GM10248 (cell line): ENCODE data around the gene SYNE1.

ENCODE experiments used
- CTCF ChIA-PET: fragments of 300-600 bp; sonication (Branson Sonifier 250); formaldehyde crosslinking; extraction: SDS; loops from one replicate; lab custom pipeline; 2021; ENCODE audit warnings: antibody characterized with exemption; lab: Yijun Ruan, JAX
- POLR2A ChIA-PET: fragments of 350-650 bp; sonication (Branson Sonifier 250); formaldehyde crosslinking; extraction: SDS; loops from one replicate; lab custom pipeline; 2020; ENCODE audit warnings: antibody characterized with exemption; lab: Yijun Ruan, JAX
- DNase-seq: peaks from one replicate; pipeline ENCODE4 v3.0.0; 2012; ENCODE audit errors: extremely low spot score
- TF ChIP-seq, protein P1 (sequence below): IDR thresholded peaks from 2 replicates; pipeline ENCODE4 v1.5.1; 2012; ENCODE audit warnings: mild to moderate bottlenecking, low read depth; ENCODE audit errors: extremely low read depth, missing control alignments, control extremely low read depth

SYNE1 gene

GRCh38 chr6:152170313-152170701 is 466.9 kb downstream of the SYNE1 start:
- no peak for DNase-seq
- ChIA-PET CTCF (interaction anchor here (0.7 to 1.3 kb wide), 3 partner anchors 9 to 23 kb away, joined by 3 to 4 read pairs (median 4); no protein-coding TSS in a partner anchor), POLR2A (no interaction called here)
- TF ChIP-seq, protein P1, sequence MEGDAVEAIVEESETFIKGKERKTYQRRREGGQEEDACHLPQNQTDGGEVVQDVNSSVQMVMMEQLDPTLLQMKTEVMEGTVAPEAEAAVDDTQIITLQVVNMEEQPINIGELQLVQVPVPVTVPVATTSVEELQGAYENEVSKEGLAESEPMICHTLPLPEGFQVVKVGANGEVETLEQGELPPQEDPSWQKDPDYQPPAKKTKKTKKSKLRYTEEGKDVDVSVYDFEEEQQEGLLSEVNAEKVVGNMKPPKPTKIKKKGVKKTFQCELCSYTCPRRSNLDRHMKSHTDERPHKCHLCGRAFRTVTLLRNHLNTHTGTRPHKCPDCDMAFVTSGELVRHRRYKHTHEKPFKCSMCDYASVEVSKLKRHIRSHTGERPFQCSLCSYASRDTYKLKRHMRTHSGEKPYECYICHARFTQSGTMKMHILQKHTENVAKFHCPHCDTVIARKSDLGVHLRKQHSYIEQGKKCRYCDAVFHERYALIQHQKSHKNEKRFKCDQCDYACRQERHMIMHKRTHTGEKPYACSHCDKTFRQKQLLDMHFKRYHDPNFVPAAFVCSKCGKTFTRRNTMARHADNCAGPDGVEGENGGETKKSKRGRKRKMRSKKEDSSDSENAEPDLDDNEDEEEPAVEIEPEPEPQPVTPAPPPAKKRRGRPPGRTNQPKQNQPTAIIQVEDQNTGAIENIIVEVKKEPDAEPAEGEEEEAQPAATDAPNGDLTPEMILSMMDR = no peak

DNA sequence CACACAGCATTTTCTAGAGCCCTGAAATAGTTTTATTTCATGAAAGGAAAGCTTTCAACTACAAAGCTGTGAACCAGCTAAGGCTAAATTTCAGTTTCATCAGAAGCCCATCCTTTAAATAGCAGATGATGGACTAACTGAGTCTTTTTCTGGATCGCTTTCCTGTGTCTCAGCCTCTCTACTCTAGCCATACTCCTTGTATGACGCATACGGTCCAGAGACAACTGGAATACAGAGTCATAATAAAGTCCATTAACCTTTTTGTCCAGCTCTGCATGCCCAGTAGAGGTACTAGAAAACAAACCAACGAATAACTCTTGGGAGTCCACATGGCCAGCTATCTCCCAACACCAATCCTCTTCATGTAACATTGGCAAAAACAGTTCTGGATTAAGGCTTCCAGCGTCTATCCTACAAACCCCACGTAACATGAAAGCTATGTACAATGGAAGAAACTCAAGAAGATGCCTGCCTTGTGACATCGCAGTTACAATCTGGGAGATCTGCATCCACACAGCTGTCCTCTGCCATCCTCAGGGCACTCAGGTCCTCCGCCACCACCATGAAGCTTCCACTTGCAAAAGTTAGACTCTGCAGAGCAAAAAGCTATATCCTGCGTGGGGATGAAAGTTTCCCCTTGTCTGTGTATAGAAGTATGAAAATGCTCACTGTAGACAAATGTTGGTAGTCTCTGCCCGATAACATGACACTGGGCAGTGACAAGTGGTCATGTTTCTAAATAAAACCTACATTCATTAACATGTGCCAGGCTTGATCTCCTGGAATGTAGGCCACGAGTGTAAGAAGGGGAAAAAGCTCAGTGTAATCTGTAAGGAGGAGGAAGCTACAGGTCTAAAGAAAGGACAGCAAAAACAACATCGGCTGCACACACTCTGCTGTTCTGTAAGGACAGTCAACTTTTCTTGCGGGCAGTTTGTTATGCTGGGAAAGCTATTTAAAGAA is 469.2 kb downstream of the SYNE1 start:
- ChIA-PET CTCF (interaction anchor here (1.1 to 3.1 kb wide), 6 partner anchors 8 to 492 kb away, joined by 3 to 14 read pairs (median 6); no protein-coding TSS in a partner anchor), POLR2A (no interaction called here)
- no peak for DNase-seq
- TF ChIP-seq, protein P1 = no peak

- POLR2A ChIA-PET = no interaction called here
- DNase-seq = no peak
- TF ChIP-seq, protein P1 = no peak
- CTCF ChIA-PET = interaction anchor here (1.3 to 3.1 kb wide), 6 partner anchors 10 to 491 kb away, joined by 3 to 14 read pairs (median 4); no protein-coding TSS in a partner anchor
These were observed 470.3 kb downstream of the SYNE1 start for GRCh38 chr6:152166897-152167296.

DNA sequence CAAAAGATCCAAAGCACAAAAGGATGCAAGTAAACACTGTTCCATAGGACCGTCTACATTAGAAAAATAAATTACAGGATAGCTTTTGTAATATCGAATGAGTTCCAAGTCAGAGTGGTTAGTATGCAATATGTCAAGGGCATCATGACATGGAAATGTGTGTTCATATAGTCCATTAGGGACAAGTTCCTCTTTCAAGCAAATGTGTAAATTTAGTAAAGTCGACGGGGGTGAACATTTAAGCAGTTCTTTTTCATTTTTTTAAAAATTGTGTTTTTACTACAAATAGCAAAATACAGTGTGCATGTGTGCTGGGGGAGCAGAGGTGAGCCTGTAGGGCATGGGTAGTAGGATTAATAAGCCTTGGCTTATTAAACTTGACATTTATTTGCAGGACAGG is 470.7 kb downstream of the SYNE1 start:
- TF ChIP-seq, protein P1 = no peak
- CTCF ChIA-PET = interaction anchor here (1.4 to 3.1 kb wide), 5 partner anchors 10 to 150 kb away, joined by 3 to 14 read pairs (median 5); no protein-coding TSS in a partner anchor
- POLR2A ChIA-PET = no interaction called here
- no peak for DNase-seq

DNA sequence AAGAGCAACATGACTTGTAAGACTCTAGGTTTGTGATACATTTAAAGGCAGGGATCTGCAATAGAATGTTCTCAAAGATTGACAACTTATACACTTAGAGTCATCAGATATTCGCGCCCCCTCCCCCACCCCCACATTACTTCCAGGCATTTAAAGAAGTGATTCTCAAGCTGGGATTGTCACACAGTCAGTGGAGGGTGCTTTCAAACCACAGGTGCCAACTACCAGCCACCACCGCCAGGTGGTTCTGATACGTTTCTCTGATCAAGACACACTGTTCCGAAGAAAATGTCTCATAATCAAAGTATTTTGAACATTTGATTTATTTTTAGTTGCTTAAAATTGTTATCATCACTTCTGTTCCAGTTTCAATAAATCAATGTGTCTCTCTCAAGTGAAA is 472.2 kb downstream of the SYNE1 start:
- no peak for DNase-seq
- POLR2A ChIA-PET = no interaction called here
- TF ChIP-seq, protein P1 = no peak
- CTCF ChIA-PET = interaction anchor here (0.6 to 1.5 kb wide), 2 partner anchors 10 to 212 kb away, joined by 3 to 4 read pairs; no protein-coding TSS in a partner anchor

DNA sequence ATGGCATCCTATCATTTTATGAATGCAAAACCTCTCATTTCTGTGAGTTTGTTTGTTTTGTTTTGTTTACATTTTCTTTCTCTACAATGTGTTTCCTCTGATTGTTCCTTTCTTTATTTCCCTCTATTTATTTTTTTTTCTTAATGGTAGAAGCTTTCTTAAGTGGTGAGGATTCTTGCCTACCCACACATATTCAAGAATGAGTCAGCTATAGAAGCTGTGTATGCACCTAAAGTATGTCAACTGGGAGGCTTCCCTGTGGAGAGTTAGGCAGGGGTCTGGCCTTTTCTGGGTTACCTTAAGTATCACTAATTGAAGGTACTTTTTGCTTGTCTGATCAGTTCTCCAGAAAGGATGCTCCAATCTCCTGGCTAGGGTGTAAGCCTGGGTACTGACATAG is 475.7 kb downstream of the SYNE1 start:
- ChIA-PET POLR2A (no interaction called here), CTCF (interaction anchor here (0.9 to 1.5 kb wide), 3 partner anchors 9 to 19 kb away, joined by 3 to 4 read pairs (median 4); no protein-coding TSS in a partner anchor)
- no peak for DNase-seq
- TF ChIP-seq, protein P1 = no peak
